Stimulated activated naive CD8-positive, alpha-beta T cell treated with anti-CD3 and anti-CD28 coated beads, Interleukin-15, amount 100 ng/mL, for 72 hours (primary cell): ENCODE results near the gene ACBD6.
"Not testable (repeated sequence)": the region's sequence is repeated elsewhere in the genome, so short reads cannot be mapped to it uniquely, and the experiment has no call there.

ENCODE experiments used
- ATAC-seq: fragments of 150-1000 bp; cut with Tn5 transposase; 2 replicates; pipeline ENCODE4 v1.10.0; 2021; ENCODE audit warnings: mild to moderate bottlenecking, moderate library complexity
- DNase-seq, 2 donors: peaks; one replicate each; pipeline ENCODE4 v3.0.0; 2021 to 2022
- H3K27ac Mint-ChIP-seq, 2 donors: one replicate each; pipeline ENCODE4 v1.8.0; 2022; ENCODE audit warnings: mild to moderate bottlenecking in 2 of 2, mixed read lengths in 2 of 2, moderate library complexity in 2 of 2
- H3K27me3 Mint-ChIP-seq: one replicate; pipeline ENCODE4 v1.8.0; 2022; ENCODE audit warnings: mixed read lengths
- H3K4me1 Mint-ChIP-seq: one replicate; pipeline ENCODE4 v1.8.0; 2022; ENCODE audit warnings: mild to moderate bottlenecking, mixed read lengths
- H3K4me3 Mint-ChIP-seq, 2 donors: one replicate each; pipeline ENCODE4 v1.8.0; 2022; ENCODE audit warnings: mild to moderate bottlenecking in 2 of 2, mixed read lengths in 2 of 2, moderate library complexity in 1 of 2
- H3K9me3 Mint-ChIP-seq, 2 donors: one replicate each; pipeline ENCODE4 v1.8.0; 2022; ENCODE audit warnings: mixed read lengths in 2 of 2

ACBD6 gene

GRCh38 chr1:180502361-180503279 lies at the start of gene ACBD6:
Gene ACBD6 (minus strand): TSS chr1:180502577. CDS start chr1:180502266, 311 bp downstream.
- Mint-ChIP-seq H3K4me1 (peaks cover 36% of the 10 kb centered on the region), H3K4me3 (peak within 1 kb of the TSS; percentile 98 to 99), H3K27ac (peak within 1 kb of the TSS; percentile 100), H3K27me3 (no peaks in the 10 kb centered on the region), H3K9me3 (no peaks in the 10 kb centered on the region)
- DNase-seq (peak; percentile 91 to 92), ATAC-seq (peak; percentile 95)

- no peaks in the 10 kb centered on the region for H3K9me3 Mint-ChIP-seq
- DNase-seq, result no peak
- ATAC-seq, result no peak
- H3K4me1 Mint-ChIP-seq, result no peaks in the 10 kb centered on the region
- peaks cover 8% of the 10 kb centered on the region for H3K27me3 Mint-ChIP-seq
- H3K4me3 Mint-ChIP-seq, result no peak overlapping the region
- no peak overlapping the region for H3K27ac Mint-ChIP-seq
Measured at GRCh38 chr1:180551997-180552396, 49.6 kb upstream of the ACBD6 start.

- Mint-ChIP-seq H3K27me3 (no peaks in the 10 kb centered on the region), H3K9me3 (no peaks in the 10 kb centered on the region), H3K4me1 (no peaks in the 10 kb centered on the region), H3K4me3 (no peak overlapping the region), H3K27ac (no peak overlapping the region)
- ATAC-seq (no peak), DNase-seq (no peak)
Measured at GRCh38 chr1:180550241-180550640, 47.9 kb upstream of the ACBD6 start.

GRCh38 chr1:180549770-180550169 lies 47.4 kb upstream of the ACBD6 start:
- H3K27me3 Mint-ChIP-seq, H3K9me3 Mint-ChIP-seq, DNase-seq, H3K4me3 Mint-ChIP-seq, ATAC-seq, H3K4me1 Mint-ChIP-seq: not testable (repeated sequence)
- H3K27ac Mint-ChIP-seq, result peak overlapping the region in 1 of 2 donors; percentile 34

- DNase-seq (no peak), ATAC-seq (no peak)
- no peak overlapping the region for H3K4me3 Mint-ChIP-seq
- H3K9me3 Mint-ChIP-seq, result no peaks in the 10 kb centered on the region
- no peak overlapping the region for H3K27ac Mint-ChIP-seq
- no peaks in the 10 kb centered on the region for H3K4me1 Mint-ChIP-seq
- no peaks in the 10 kb centered on the region for H3K27me3 Mint-ChIP-seq
Measured at GRCh38 chr1:180548686-180549317, 46.4 kb upstream of the ACBD6 start.

- Mint-ChIP-seq H3K4me3 (no peak overlapping the region), H3K4me1 (no peaks in the 10 kb centered on the region), H3K27me3 (no peaks in the 10 kb centered on the region), H3K27ac (no peak overlapping the region), H3K9me3 (no peaks in the 10 kb centered on the region)
- ATAC-seq (no peak), DNase-seq (no peak)
Measured at GRCh38 chr1:180545991-180546390, 43.6 kb upstream of the ACBD6 start.

- no peak for DNase-seq
- H3K9me3 Mint-ChIP-seq, result no peaks in the 10 kb centered on the region
- H3K27me3 Mint-ChIP-seq, result no peaks in the 10 kb centered on the region
- no peak for ATAC-seq
- H3K27ac Mint-ChIP-seq, result no peak overlapping the region
- H3K4me3 Mint-ChIP-seq, result no peak overlapping the region
- H3K4me1 Mint-ChIP-seq, result no peaks in the 10 kb centered on the region
Measured at GRCh38 chr1:180544050-180544449, 41.7 kb upstream of the ACBD6 start.

GRCh38 chr1:180542838-180543145 lies 40.4 kb upstream of the ACBD6 start:
- Mint-ChIP-seq H3K9me3 (no peaks in the 10 kb centered on the region), H3K27me3 (no peaks in the 10 kb centered on the region), H3K4me3 (no peak overlapping the region), H3K27ac (no peak overlapping the region), H3K4me1 (no peaks in the 10 kb centered on the region)
- ATAC-seq (no peak), DNase-seq (no peak)

- Mint-ChIP-seq H3K27me3 (no peaks in the 10 kb centered on the region), H3K4me1 (no peaks in the 10 kb centered on the region), H3K4me3 (no peak overlapping the region), H3K27ac (peak overlapping the region in 1 of 2 donors; percentile 19), H3K9me3 (no peaks in the 10 kb centered on the region)
- no peak for DNase-seq
- ATAC-seq, result no peak
Measured at GRCh38 chr1:180542113-180542837, 39.9 kb upstream of the ACBD6 start.

GRCh38 chr1:180540697-180541594 lies 38.6 kb upstream of the ACBD6 start:
- no peak for ATAC-seq
- Mint-ChIP-seq H3K27ac (peak overlapping the region in 1 of 2 donors; percentile 51), H3K4me1 (no peaks in the 10 kb centered on the region), H3K9me3 (no peaks in the 10 kb centered on the region), H3K27me3 (peaks cover 7% of the 10 kb centered on the region), H3K4me3 (no peak overlapping the region)
- no peak for DNase-seq

- Mint-ChIP-seq H3K9me3 (no peaks in the 10 kb centered on the region), H3K4me1 (no peaks in the 10 kb centered on the region), H3K27me3 (peaks cover 12% of the 10 kb centered on the region), H3K4me3 (no peak overlapping the region), H3K27ac (peak overlapping the region in 1 of 2 donors; percentile 4)
- DNase-seq, result no peak
- ATAC-seq, result no peak
Measured at GRCh38 chr1:180539136-180539535, 36.8 kb upstream of the ACBD6 start.

- no peak overlapping the region for H3K4me3 Mint-ChIP-seq
- DNase-seq (no peak), ATAC-seq (no peak)
- peaks cover 19% of the 10 kb centered on the region for H3K27me3 Mint-ChIP-seq
- no peak overlapping the region for H3K27ac Mint-ChIP-seq
- H3K4me1 Mint-ChIP-seq, result no peaks in the 10 kb centered on the region
- no peaks in the 10 kb centered on the region for H3K9me3 Mint-ChIP-seq
Measured at GRCh38 chr1:180536821-180537372, 34.5 kb upstream of the ACBD6 start.

- H3K9me3 Mint-ChIP-seq, result no peaks in the 10 kb centered on the region
Measured at GRCh38 chr1:180535418-180535999, 33.1 kb upstream of the ACBD6 start.

GRCh38 chr1:180534214-180534613 lies 31.8 kb upstream of the ACBD6 start:
- no peak overlapping the region for H3K27ac Mint-ChIP-seq
- H3K4me1 Mint-ChIP-seq, result no peaks in the 10 kb centered on the region
- ATAC-seq (no peak), DNase-seq (no peak)
- peaks cover 19% of the 10 kb centered on the region for H3K27me3 Mint-ChIP-seq
- no peaks in the 10 kb centered on the region for H3K9me3 Mint-ChIP-seq
- no peak overlapping the region for H3K4me3 Mint-ChIP-seq

More at GRCh38 chr1:180535418-180535999, 33.1 kb upstream of the ACBD6 start:
- Mint-ChIP-seq H3K27ac (no peak overlapping the region), H3K4me3 (no peak overlapping the region), H3K27me3 (peaks cover 19% of the 10 kb centered on the region), H3K4me1 (no peaks in the 10 kb centered on the region)
- no peak for DNase-seq
- no peak for ATAC-seq
